HepG2 (cell line): Measurements from ENCODE around the gene STX8. TPM values are rescaled to one million over a fixed set of nuclear protein-coding genes. Genes with fewer than 3 reads are reported as not detected.

Source experiments
- ATAC-seq: fragments of 200-7000 bp; cut with Tn5 transposase; 3 replicates; pipeline ENCODE4 v1.9.1; 2020; ENCODE audit warnings: mild to moderate bottlenecking, moderate library complexity
- BruUV-seq: library from RNA; stranded (reverse); fragments of 400-500 nt; replicated peaks from 2 replicates; lab custom pipeline; 2021; lab: Mats Ljungman, UMichigan
- CTCF ChIA-PET: fragments of 300-600 bp; formaldehyde crosslinking; extraction: SDS; loops from one replicate; lab custom pipeline; 2021; ENCODE audit warnings: low total read pairs, inconsistent platforms, low intra/inter-chr PET ratio; lab: Yijun Ruan, JAX
- POLR2A ChIA-PET: fragments of 350-600 bp; sonication (Branson Sonifier 250); formaldehyde crosslinking; loops from one replicate; lab custom pipeline; 2020; ENCODE audit warnings: antibody characterized with exemption, inconsistent platforms; lab: Yijun Ruan, JAX
- DNase-seq: peaks from one replicate; pipeline ENCODE4 v3.0.0-alpha.2; 2015; ENCODE audit warnings: low spot score
- FAIRE-seq: peaks from 3 replicates; lab custom pipeline; 2011; peaks lifted over from hg19 to GRCh38; lab: Jason Lieb, UNC
- H2AFZ ChIP-seq: one replicate; pipeline ENCODE4 v1.6.1; 2011; ENCODE audit warnings: low read length, inconsistent platforms
- H3K27ac ChIP-seq: fragments of 300-600 bp; 3 replicates; pipeline ENCODE4 v1.8.0; 2011; ENCODE audit warnings: mixed run types, mild to moderate bottlenecking, mixed read lengths, low read length, inconsistent platforms; ENCODE audit not compliant: insufficient read depth; ENCODE audit errors: extremely low read length
- H3K27me3 ChIP-seq, 2 experiments: fragments of 200-600 bp in 1 of 2; 2 replicates in 1 of 2; 3 replicates in 1 of 2; pipeline versions ENCODE4 v1.6.0 to v1.8.0; 2011; ENCODE audit warnings: low read length in 2 of 2, mild to moderate bottlenecking in 2 of 2, moderate library complexity in 2 of 2, inconsistent platforms in 1 of 2; ENCODE audit not compliant: insufficient read depth in 2 of 2, control insufficient read depth in 1 of 2
- H3K36me3 ChIP-seq, 2 experiments: fragments of 200-600 bp in 1 of 2; replicated peaks in 1 of 2; 2 replicates in 1 of 2; 3 replicates in 1 of 2; pipeline versions ENCODE4 v1.5.1 to v1.8.0; 2011; ENCODE audit warnings: low read length in 2 of 2, inconsistent platforms in 1 of 2; ENCODE audit not compliant: insufficient read depth in 2 of 2, control insufficient read depth in 1 of 2
- H3K4me1 ChIP-seq: 2 replicates; pipeline ENCODE4 v1.5.1; 2012; ENCODE audit warnings: low read length, inconsistent platforms; ENCODE audit not compliant: insufficient read depth
- H3K4me2 ChIP-seq: 2 replicates; pipeline ENCODE4 v1.6.0; 2011; ENCODE audit warnings: low read depth, low read length, inconsistent platforms
- H3K4me3 ChIP-seq, 3 experiments: fragments of 200-600 bp in 1 of 3; sonication (generic), shearing (Covaris generic) in 1 of 3; replicated peaks in 1 of 3; 2 replicates each; pipeline ENCODE4 v1.5.1; 2011 to 2016; ENCODE audit warnings: low read length in 3 of 3, inconsistent platforms in 2 of 3, low read depth in 2 of 3, mild to moderate bottlenecking in 2 of 3, control low read depth in 1 of 3, mixed read lengths in 1 of 3; ENCODE audit not compliant: insufficient read depth in 1 of 3
- H3K79me2 ChIP-seq: one replicate; pipeline ENCODE4 v1.6.1; 2011; ENCODE audit warnings: low read length, inconsistent platforms; ENCODE audit not compliant: insufficient read depth
- H3K9ac ChIP-seq: 2 replicates; pipeline ENCODE4 v1.6.0; 2011; ENCODE audit warnings: mild to moderate bottlenecking, low read depth, low read length, inconsistent platforms; ENCODE audit not compliant: insufficient read depth
- H3K9me3 ChIP-seq: 2 replicates; pipeline ENCODE4 v1.5.1; 2012; ENCODE audit warnings: mild to moderate bottlenecking, low read length
- H4K20me1 ChIP-seq: 2 replicates; pipeline ENCODE4 v1.6.0; 2011; ENCODE audit warnings: inconsistent platforms, mild to moderate bottlenecking, low read length, moderate library complexity; ENCODE audit not compliant: insufficient read depth
- EEA1 ChIP-seq: sonication (generic); formaldehyde crosslinking; IDR thresholded peaks from 2 replicates; pipeline ENCODE4 v1.5.1; 2020; ENCODE audit warnings: mild to moderate bottlenecking, missing genetic modification reagents, borderline replicate concordance
- FOXP4 ChIP-seq: sonication (generic); formaldehyde crosslinking; IDR thresholded peaks from 2 replicates; pipeline ENCODE4 v1.4.0; 2020; ENCODE audit warnings: missing genetic modification reagents
- HHEX ChIP-seq: IDR thresholded peaks from 2 replicates; pipeline ENCODE4 v1.6.1; 2016; ENCODE audit warnings: control low read depth
- MED13 ChIP-seq: sonication (generic); formaldehyde crosslinking; IDR thresholded peaks from 2 replicates; pipeline ENCODE4 v1.5.0; 2020; ENCODE audit warnings: missing genetic modification reagents
- POLR2AphosphoS5 ChIP-seq: IDR thresholded peaks from 2 replicates; pipeline ENCODE4 v1.6.1; 2012; ENCODE audit warnings: low read depth, low read length
- PREB ChIP-seq: sonication (generic); formaldehyde crosslinking; IDR thresholded peaks from 2 replicates; pipeline ENCODE4 v1.4.0; 2020; ENCODE audit warnings: missing genetic modification reagents
- REL ChIP-seq: sonication (generic); formaldehyde crosslinking; conservative IDR thresholded peaks from 2 replicates; pipeline ENCODE4 v1.8.0; 2022; ENCODE audit warnings: mild to moderate bottlenecking, missing genetic modification reagents, moderate library complexity
- REPIN1 ChIP-seq: sonication (generic); formaldehyde crosslinking; IDR thresholded peaks from 2 replicates; pipeline ENCODE4 v1.8.0; 2022; ENCODE audit warnings: missing genetic modification reagents, low read depth, mild to moderate bottlenecking, borderline replicate concordance
- SP140L ChIP-seq: sonication (generic); formaldehyde crosslinking; IDR thresholded peaks from 2 replicates; pipeline ENCODE4 v1.4.0; 2020; ENCODE audit warnings: missing genetic modification reagents, borderline replicate concordance
- TCF12 ChIP-seq, 2 experiments: fragments of 450-650 bp in 1 of 2; sonication (generic) in 1 of 2; formaldehyde crosslinking in 1 of 2; IDR thresholded peaks; 2 replicates each; pipeline versions ENCODE4 v1.6.1 to v1.8.0; 2017 to 2022; ENCODE audit warnings: antibody characterized with exemption in 1 of 2, mild to moderate bottlenecking in 1 of 2, missing genetic modification reagents in 1 of 2, moderate library complexity in 1 of 2
- TEAD2 ChIP-seq: sonication (generic); formaldehyde crosslinking; IDR thresholded peaks from 2 replicates; pipeline ENCODE4 v1.9.0; 2021; ENCODE audit warnings: missing genetic modification reagents
- ZNF83 ChIP-seq: sonication (generic); formaldehyde crosslinking; IDR thresholded peaks from 2 replicates; pipeline ENCODE4 v1.4.0; 2020; ENCODE audit warnings: missing genetic modification reagents, mild to moderate bottlenecking, borderline replicate concordance
- WGBS: methylation state at CpG from one replicate; pipeline ENCODE4 v1.1.6; 2017; ENCODE audit warnings: low lambda C conversion rate; 5-methylcytosine and 5-hydroxymethylcytosine counted together
- in situ Hi-C: cut with HindIII; loops from 2 replicates; pipeline ENCODE4 v1.10.0; 2017; ENCODE audit warnings: low pct_unique_long_range_greater_than_20kb; ENCODE audit not compliant: extremely low pct_ligation_motif_present
- intact Hi-C: fragments of 100-400 bp; cut with micrococcal nuclease; formaldehyde crosslinking; loops from one replicate; pipeline ENCODE4 v1.10.0; 2022; ENCODE audit not compliant: unreplicated experiment
- polyA plus RNA-seq, 8 experiments: library from polyadenylated mRNA; depleted of rRNA in 3 of 8; stranded (reverse) in 7 of 8; unstranded in 1 of 8; fragments of >200 nt; fragmentation: Illumina TruSeq in 4 of 8; extraction: Trizol in 4 of 8; gene quantifications; 2 replicates each; pipeline versions ENCODE4 v1.2.1 to v1.2.3, GENCODE V29; 2011 to 2016; ENCODE audit warnings: low read depth in 4 of 8, missing spikeins in 1 of 8, mixed read lengths in 1 of 8; ENCODE audit not compliant: insufficient read depth in 1 of 8
- total RNA-seq, 5 experiments: library from RNA; depleted of rRNA; stranded (reverse); fragments of >200 nt; fragmentation: Illumina TruSeq; extraction: Trizol; gene quantifications; 2 replicates each; pipeline ENCODE4 v1.2.3, GENCODE V29; 2016; ENCODE audit warnings: low read depth in 1 of 5
- TF ChIP-seq, protein P1 (sequence below): sonication (generic); formaldehyde crosslinking; IDR thresholded peaks from 2 replicates; pipeline ENCODE4 v1.4.0; 2020; ENCODE audit warnings: missing genetic modification reagents

Gene STX8
- total and polyA plus RNA-seq, 2 of the 13 experiments (the other 11 are each of a cell fraction or from before 2014, with no cell fraction given): 36.4 to 53.6 TPM

- peaks cover 13% of the 10 kb centered on the region for H3K4me1 ChIP-seq
- 48% methylated on average over 11 of the region's 22 CpGs for WGBS
- in situ Hi-C loops (no loop called here), intact Hi-C loops (no loop called here)
- TF ChIP-seq SP140L (CRISPR knock-in tag): no peak
- TF ChIP-seq, protein P1, sequence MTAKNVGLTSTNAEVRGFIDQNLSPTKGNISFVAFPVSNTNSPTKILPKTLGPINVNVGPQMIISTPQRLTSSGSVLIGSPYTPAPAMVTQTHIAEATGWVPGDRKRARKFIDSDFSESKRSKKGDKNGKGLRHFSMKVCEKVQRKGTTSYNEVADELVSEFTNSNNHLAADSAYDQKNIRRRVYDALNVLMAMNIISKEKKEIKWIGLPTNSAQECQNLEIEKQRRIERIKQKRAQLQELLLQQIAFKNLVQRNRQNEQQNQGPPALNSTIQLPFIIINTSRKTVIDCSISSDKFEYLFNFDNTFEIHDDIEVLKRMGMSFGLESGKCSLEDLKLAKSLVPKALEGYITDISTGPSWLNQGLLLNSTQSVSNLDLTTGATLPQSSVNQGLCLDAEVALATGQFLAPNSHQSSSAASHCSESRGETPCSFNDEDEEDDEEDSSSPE: no peak
- no peak for TF ChIP-seq EEA1 (CRISPR knock-in tag)
- TF ChIP-seq POLR2AphosphoS5: no peak
- no peak for TF ChIP-seq TCF12 (IDR thresholded peaks at IDR 0.05)
- no peak for TF ChIP-seq TCF12 (CRISPR knock-in tag; IDR thresholded peaks at IDR 0.05)
- no peak for TF ChIP-seq REPIN1 (CRISPR knock-in tag)
- TF ChIP-seq HHEX (CRISPR knock-in tag): no peak
- TF ChIP-seq FOXP4 (CRISPR knock-in tag): no peak
- TF ChIP-seq TEAD2 (CRISPR knock-in tag): no peak
- no peak for TF ChIP-seq ZNF83 (CRISPR knock-in tag)
- no peak for TF ChIP-seq MED13 (CRISPR knock-in tag)
- no peak for TF ChIP-seq REL (CRISPR knock-in tag)
- TF ChIP-seq PREB (CRISPR knock-in tag): no peak
- H2AFZ ChIP-seq: no peak overlapping the region
- no peak overlapping the region for H3K4me3 ChIP-seq
- H3K36me3 ChIP-seq: no peaks in the 10 kb centered on the region
- no peaks in the 10 kb centered on the region for H4K20me1 ChIP-seq
- DNase-seq: no peak
- no peak overlapping the region for H3K9ac ChIP-seq
- H3K27ac ChIP-seq: no peak overlapping the region
- H3K79me2 ChIP-seq: no peaks in the 10 kb centered on the region
- no peak overlapping the region for H3K4me2 ChIP-seq
- no peak for ATAC-seq
- H3K27me3 ChIP-seq: peaks cover 3 to 63% of the 10 kb centered on the region in 2 experiments; a peak in 4 of 5 replicates
- ChIA-PET POLR2A (no interaction called here), CTCF (no interaction called here)
- H3K9me3 ChIP-seq: no peaks in the 10 kb centered on the region
- BruUV-seq: no TSS peak
- no peak for FAIRE-seq
Observed at GRCh38 chr17:9232591-9233270, 342.9 kb downstream of the STX8 start.
